HG03439 (cell line): ENCODE results near the gene BMP10.

ENCODE experiments used
- ATAC-seq: cut with Tn5 transposase; IDR thresholded peaks from one replicate; pipeline ENCODE4 v1.9.1; 2021; ENCODE audit warnings: mild to moderate bottlenecking, moderate library complexity; ENCODE audit not compliant: unreplicated experiment

Gene BMP10, protein sequence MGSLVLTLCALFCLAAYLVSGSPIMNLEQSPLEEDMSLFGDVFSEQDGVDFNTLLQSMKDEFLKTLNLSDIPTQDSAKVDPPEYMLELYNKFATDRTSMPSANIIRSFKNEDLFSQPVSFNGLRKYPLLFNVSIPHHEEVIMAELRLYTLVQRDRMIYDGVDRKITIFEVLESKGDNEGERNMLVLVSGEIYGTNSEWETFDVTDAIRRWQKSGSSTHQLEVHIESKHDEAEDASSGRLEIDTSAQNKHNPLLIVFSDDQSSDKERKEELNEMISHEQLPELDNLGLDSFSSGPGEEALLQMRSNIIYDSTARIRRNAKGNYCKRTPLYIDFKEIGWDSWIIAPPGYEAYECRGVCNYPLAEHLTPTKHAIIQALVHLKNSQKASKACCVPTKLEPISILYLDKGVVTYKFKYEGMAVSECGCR

GRCh38 chr2:68871159-68871764 is at the start of gene BMP10:
TSS of gene BMP10 (minus strand) at chr2:68871397. CDS start at chr2:68871358, 39 bp downstream.
- ATAC-seq = no peak

DNA sequence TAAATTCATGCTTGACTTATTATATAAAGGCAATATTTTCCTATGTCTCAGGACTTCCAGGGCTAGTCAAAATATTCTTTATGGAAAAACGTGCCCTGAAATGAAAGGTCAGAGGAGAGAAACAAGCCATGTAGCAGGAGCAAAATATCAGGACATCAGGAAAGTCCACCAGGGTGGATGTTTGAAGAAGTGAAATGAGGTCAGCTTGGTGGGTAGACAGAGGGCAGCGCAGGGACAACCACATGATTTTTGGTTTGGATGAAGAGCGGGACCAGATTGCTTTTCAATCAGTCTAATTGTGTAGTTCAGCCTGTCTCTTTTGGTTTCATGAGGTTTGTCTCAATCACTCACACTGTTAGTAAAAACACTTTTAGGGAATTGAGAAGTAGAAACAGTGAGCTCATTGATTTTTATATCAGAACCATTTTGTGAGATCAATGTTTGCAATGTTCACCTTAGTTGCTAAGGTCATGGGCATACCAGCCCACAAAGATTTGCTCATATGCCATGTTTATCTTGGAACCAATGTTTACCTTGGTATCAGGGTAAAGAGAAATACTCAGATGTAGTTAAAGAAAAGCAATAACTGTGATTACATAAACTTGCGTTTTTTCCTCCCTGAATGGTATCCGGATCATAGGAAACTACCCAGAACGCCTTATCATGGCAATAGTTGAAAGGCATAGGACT is 49.4 kb upstream of the BMP10 start:
- no peak for ATAC-seq

- ATAC-seq = no peak
Measured at GRCh38 chr2:68918497-68918896, 47.3 kb upstream of the BMP10 start.

- no peak for ATAC-seq
Measured at GRCh38 chr2:68917034-68917718, 46.0 kb upstream of the BMP10 start.

DNA sequence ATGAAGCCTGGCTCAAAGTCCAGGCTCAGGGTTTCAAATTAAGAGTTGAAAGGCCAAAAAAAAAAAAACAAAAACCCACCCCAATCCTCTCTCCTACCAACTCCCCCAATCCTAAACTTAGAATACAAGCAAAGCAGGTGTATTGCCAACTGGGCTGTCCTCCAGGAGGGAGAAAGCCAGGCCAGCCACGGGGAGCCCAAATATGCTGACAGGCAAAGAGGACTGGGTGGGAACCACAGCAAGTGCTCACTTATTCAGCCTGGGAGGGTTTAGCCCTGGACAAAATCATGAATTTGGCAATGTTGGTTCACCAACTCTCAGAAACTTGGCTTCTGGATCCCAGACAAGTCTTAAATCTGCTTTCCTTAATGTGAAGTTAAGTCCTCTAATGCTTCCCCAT is 45.0 kb upstream of the BMP10 start:
- no peak for ATAC-seq

- no peak for ATAC-seq
Measured at GRCh38 chr2:68915393-68915792, 44.2 kb upstream of the BMP10 start.

DNA sequence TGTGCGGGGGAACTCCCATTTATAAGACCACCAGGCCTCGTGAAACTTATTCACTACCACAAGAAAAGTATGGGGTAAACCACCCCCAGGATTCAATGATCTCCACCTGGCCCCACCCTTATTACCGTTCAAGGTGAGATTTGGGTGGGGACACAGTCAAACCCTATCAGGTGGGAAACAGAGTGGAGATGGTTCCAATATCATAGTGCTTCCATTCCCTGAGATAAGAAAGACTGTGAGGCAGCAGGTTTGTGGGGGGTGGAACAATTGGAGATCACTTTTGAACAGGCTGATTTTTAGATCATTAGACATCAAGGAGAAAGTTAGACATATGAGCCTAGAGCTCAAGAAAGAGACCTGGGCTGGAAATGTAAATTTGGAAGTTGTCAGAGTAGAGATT is 42.2 kb upstream of the BMP10 start:
- no peak for ATAC-seq

- ATAC-seq = no peak
Measured at GRCh38 chr2:68912732-68913131, 41.5 kb upstream of the BMP10 start.

- ATAC-seq = no peak
Measured at GRCh38 chr2:68912111-68912510, 40.9 kb upstream of the BMP10 start.

DNA sequence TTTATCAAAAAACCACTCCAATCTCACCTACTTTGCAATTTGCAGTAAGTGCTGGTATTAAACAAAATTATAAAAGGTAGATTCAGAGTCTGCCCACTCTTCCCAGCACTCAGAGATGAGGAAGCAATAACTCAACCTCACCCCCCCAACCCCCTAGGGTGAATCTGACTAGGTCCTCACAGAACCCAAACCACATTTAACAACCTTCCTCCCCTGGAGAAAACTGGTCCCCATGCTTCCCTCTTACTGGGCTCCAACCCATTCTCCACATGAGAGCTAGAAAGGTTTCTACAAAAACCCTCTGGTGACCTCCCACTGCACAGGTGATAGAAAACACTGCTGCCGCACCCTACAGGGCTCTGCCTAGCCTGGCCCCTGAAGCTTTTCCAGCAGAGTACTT is 40.5 kb upstream of the BMP10 start:
- ATAC-seq = no peak

DNA sequence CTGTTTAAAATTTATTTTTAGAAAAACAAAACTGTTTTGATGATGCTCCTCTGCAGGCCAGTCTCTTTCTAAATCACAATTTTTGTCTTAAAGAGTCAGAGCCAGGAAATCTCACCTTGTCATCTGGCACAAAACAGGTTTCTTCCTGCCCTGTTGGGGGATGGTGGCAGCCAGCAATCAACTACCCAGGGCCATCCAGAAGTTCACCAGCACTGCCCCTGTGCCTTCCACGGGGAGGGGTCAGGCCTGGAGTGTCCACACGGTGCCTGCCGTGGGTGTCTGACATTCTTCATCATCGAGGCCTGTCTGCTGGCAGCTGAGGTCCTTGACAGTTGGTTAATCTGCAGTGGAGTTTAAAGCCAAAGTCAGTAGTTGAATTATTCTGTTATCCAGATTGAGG is 40.0 kb upstream of the BMP10 start:
- no peak for ATAC-seq

- no peak for ATAC-seq
Measured at GRCh38 chr2:68909793-68910674, 38.8 kb upstream of the BMP10 start.

- ATAC-seq = peak; percentile 94
Measured at GRCh38 chr2:68908392-68908970, 37.3 kb upstream of the BMP10 start.

DNA sequence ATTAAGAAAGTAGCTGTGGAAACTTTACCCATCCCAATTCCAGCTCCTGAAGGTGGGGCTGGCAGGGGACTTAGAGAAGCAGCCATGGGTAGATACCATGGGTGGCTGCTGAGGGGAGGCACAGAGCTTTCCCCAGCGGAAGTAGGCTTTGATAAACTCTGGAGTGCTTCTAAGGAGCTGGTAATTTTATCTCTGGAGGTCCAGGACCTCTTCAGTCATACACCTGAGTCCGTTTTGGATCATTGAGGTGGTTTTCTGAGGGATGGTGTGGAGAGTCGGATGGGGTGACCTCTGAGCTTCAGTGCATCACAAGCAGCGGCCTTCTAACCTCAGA is 36.7 kb upstream of the BMP10 start:
- no peak for ATAC-seq

GRCh38 chr2:68907232-68907919 is 36.2 kb upstream of the BMP10 start:
- ATAC-seq = no peak

- ATAC-seq = no peak
Measured at GRCh38 chr2:68906716-68907115, 35.5 kb upstream of the BMP10 start.

DNA sequence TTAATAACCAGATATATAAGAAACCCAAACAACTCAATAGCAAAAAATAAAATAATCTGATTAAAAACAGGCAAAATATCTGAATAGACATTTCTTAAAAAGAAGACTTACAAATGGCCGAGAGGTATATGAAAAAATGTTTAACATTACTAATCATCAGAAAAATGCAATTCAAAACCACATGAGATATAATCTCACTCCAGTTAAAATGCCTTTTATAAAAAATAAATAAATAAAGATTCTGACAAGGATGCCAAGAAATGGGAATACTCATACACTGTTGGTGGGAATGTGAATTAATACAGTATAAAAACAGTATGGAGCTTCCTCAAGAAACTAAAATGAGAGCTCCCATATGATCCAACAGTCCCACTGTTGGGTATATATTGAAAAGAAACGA is 33.9 kb upstream of the BMP10 start:
- ATAC-seq = no peak

GRCh38 chr2:68901561-68901960 is 30.4 kb upstream of the BMP10 start:
- ATAC-seq = no peak

DNA sequence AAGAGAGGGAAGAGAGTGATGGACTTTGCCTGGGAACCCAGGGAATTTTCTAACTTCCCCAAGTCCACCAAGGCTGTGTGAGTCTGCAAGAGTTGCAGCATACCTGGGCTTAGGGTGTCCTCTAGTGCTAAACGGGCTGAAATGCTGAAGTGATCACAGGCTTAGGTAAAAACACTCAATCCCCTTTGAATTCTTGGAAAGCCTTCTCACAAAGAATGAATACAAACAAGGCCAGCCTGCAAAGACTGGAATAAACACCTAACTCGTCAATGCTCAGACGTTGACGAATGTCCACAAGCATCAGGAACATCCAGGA is 30.0 kb upstream of the BMP10 start:
- ATAC-seq = no peak
